H1 (cell line): ENCODE measurements around the gene DCAF7.

Experiments
- CHD1 ChIP-seq: IDR thresholded peaks from 2 replicates; pipeline ENCODE4 v1.6.1; 2012; ENCODE audit warnings: low read depth, low read length, improper control_type of control experiment
- EGR1 ChIP-seq: IDR thresholded peaks from 2 replicates; pipeline ENCODE4 v1.6.1; 2011; ENCODE audit warnings: low read depth, low read length, borderline replicate concordance
- EZH2 ChIP-seq: fragments of 200-600 bp; sonication (generic); IDR thresholded peaks from 2 replicates; pipeline ENCODE4 v1.7.1; 2012; ENCODE audit warnings: low read depth, mild to moderate bottlenecking, moderate library complexity, low read length, inconsistent platforms; ENCODE audit not compliant: severe bottlenecking
- HDAC2 ChIP-seq, 2 experiments: fragments of 300-600 bp in 1 of 2; sonication (generic) in 1 of 2; IDR thresholded peaks; 2 replicates each; pipeline ENCODE4 v1.6.1; 2011 to 2012; ENCODE audit warnings: low read depth in 2 of 2, low read length in 2 of 2, mild to moderate bottlenecking in 2 of 2, moderate library complexity in 2 of 2, borderline replicate concordance in 1 of 2, inconsistent platforms in 1 of 2
- JUND ChIP-seq: IDR thresholded peaks from 2 replicates; pipeline ENCODE4 v1.6.1; 2011; ENCODE audit warnings: mild to moderate bottlenecking, improper control_type of control experiment, low read length
- POLR2AphosphoS5 ChIP-seq: IDR thresholded peaks from 2 replicates; pipeline ENCODE4 v1.6.1; 2011; ENCODE audit warnings: low read depth, low read length
- RAD21 ChIP-seq, 2 experiments: IDR thresholded peaks in 1 of 2; conservative IDR thresholded peaks in 1 of 2; 2 replicates each; pipeline ENCODE4 v1.6.1; 2011; ENCODE audit warnings: low read depth in 2 of 2, low read length in 2 of 2, improper control_type of control experiment in 1 of 2, inconsistent platforms in 1 of 2, mild to moderate bottlenecking in 1 of 2, moderate library complexity in 1 of 2
- RFX5 ChIP-seq: IDR thresholded peaks from 2 replicates; pipeline ENCODE4 v1.6.1; 2011; ENCODE audit warnings: low read depth, low read length, improper control_type of control experiment, borderline replicate concordance
- SUZ12 ChIP-seq: fragments of 200-600 bp; sonication (generic); IDR thresholded peaks from 2 replicates; pipeline ENCODE4 v1.6.1; 2012; ENCODE audit warnings: mild to moderate bottlenecking, inconsistent platforms, low read length, moderate library complexity, mixed read lengths
- TAF1 ChIP-seq: IDR thresholded peaks from 2 replicates; pipeline ENCODE4 v1.6.1; 2011; ENCODE audit warnings: mild to moderate bottlenecking, low read depth, low read length
- TF ChIP-seq, protein P1 (sequence below), 3 experiments: IDR thresholded peaks; 1 replicate in 2 of 3; 2 replicates in 1 of 3; pipeline versions ENCODE4 v1.5.1 to v1.6.1; 2011; ENCODE audit warnings: low read length in 3 of 3, mild to moderate bottlenecking in 3 of 3, inconsistent platforms in 2 of 3, low read depth in 1 of 3, moderate library complexity in 1 of 3; ENCODE audit not compliant: insufficient read depth in 1 of 3; ENCODE audit errors: control extremely low read depth in 1 of 3

DNA sequence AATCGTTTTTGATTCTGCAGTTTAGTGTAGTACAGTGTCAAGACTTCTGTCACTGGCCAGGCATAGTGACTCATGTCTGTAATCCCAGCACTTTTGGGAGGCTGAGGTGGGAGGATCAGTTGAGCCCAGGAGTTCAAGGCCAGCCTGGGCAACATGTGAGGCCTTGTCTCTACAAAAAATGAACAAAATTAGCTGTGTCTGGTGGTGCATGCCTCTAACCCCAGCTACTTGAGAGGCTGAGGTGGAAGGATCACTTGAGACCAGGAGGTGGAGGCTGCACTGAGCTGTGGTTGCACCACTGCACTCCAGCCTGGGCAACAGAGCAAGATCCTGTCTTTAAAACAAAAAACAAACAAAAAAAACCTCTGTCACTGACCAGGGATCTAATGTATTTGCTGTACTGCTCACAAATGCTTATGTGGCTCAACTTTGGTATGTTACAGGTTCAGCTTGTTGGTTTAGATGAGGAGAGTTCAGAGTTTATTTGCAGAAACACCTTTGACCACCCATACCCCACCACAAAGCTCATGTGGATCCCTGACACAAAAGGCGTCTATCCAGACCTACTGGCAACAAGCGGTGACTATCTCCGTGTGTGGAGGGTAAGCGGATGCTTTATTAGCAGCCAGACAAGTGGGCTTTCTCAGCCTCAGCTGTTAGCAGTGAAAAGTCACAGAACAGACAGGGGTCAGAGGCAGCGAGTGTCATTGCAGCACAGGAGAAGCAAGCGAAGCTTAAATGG, 27.9 kb downstream of the DCAF7 start:
- TF ChIP-seq, protein P1, sequence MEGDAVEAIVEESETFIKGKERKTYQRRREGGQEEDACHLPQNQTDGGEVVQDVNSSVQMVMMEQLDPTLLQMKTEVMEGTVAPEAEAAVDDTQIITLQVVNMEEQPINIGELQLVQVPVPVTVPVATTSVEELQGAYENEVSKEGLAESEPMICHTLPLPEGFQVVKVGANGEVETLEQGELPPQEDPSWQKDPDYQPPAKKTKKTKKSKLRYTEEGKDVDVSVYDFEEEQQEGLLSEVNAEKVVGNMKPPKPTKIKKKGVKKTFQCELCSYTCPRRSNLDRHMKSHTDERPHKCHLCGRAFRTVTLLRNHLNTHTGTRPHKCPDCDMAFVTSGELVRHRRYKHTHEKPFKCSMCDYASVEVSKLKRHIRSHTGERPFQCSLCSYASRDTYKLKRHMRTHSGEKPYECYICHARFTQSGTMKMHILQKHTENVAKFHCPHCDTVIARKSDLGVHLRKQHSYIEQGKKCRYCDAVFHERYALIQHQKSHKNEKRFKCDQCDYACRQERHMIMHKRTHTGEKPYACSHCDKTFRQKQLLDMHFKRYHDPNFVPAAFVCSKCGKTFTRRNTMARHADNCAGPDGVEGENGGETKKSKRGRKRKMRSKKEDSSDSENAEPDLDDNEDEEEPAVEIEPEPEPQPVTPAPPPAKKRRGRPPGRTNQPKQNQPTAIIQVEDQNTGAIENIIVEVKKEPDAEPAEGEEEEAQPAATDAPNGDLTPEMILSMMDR (IDR thresholded peaks at IDR 0.05; ENCODE audit: control extremely low read depth in 1 of 3, insufficient read depth in 1 of 3, low read depth in 1 of 3, low read length in 3 of 3) = no peak
- TF ChIP-seq EZH2 (no peak), SUZ12 (no peak), RAD21 (IDR thresholded peaks at IDR 0.05 in 1 of 2, conservative IDR thresholded peaks at IDR 0.05 in 1 of 2; ENCODE audit: low read depth in 2 of 2, low read length in 2 of 2) (no peak), POLR2AphosphoS5 (no peak), JUND (no peak), RFX5 (no peak), TAF1 (no peak), HDAC2 (IDR thresholded peaks at IDR 0.05; ENCODE audit: borderline replicate concordance in 1 of 2, low read depth in 2 of 2, low read length in 2 of 2) (no peak), EGR1 (no peak), CHD1 (no peak)
